Neural cell (in vitro differentiated cells): Measurements from ENCODE around the gene DBNDD1. TPM values are rescaled to one million over a fixed set of nuclear protein-coding genes. Genes with fewer than 3 reads are reported as not detected.

ENCODE experiments used
- H2AFZ ChIP-seq: fragments of 200-600, 300-800 bp; sonication (generic), shearing (Covaris generic); 2 replicates; pipeline ENCODE4 v1.6.0; 2014; ENCODE audit warnings: low read depth, mild to moderate bottlenecking, antibody characterized with exemption, low read length, moderate library complexity
- H3F3A ChIP-seq: fragments of 200-600 bp; shearing (Covaris generic); 2 replicates; pipeline ENCODE4 v1.6.1; 2016; ENCODE audit warnings: mild to moderate bottlenecking, moderate library complexity, mixed read lengths, antibody characterized with exemption, low read length; ENCODE audit not compliant: insufficient read depth, poor library complexity, severe bottlenecking
- H3K27ac ChIP-seq: fragments of 200-600, 300-800 bp; sonication (generic), shearing (Covaris generic); 2 replicates; pipeline ENCODE4 v1.5.1; 2014; ENCODE audit warnings: mild to moderate bottlenecking, low read length, moderate library complexity
- H3K27me3 ChIP-seq: fragments of 300-800, 200-600 bp; sonication (generic), shearing (Covaris generic); 2 replicates; pipeline ENCODE4 v1.6.0; 2014; ENCODE audit warnings: mild to moderate bottlenecking, low read depth, low read length, moderate library complexity; ENCODE audit not compliant: insufficient read depth
- H3K36me3 ChIP-seq: fragments of 300-800, 200-600 bp; sonication (generic), shearing (Covaris generic); 2 replicates; pipeline ENCODE4 v1.5.1; 2014; ENCODE audit warnings: mild to moderate bottlenecking, antibody characterized with exemption, low read length, moderate library complexity; ENCODE audit not compliant: insufficient read depth
- H3K4me2 ChIP-seq: fragments of 300-800, 200-600 bp; sonication (generic), shearing (Covaris generic); 2 replicates; pipeline ENCODE4 v1.6.0; 2014; ENCODE audit warnings: mild to moderate bottlenecking, low read length
- H3K4me3 ChIP-seq: fragments of 300-800, 200-600 bp; sonication (generic), shearing (Covaris generic); 2 replicates; pipeline ENCODE4 v1.5.1; 2014; ENCODE audit warnings: mild to moderate bottlenecking, low read length, moderate library complexity
- H3K79me2 ChIP-seq: fragments of 200-600 bp; shearing (Covaris generic); replicated peaks from 2 replicates; pipeline ENCODE4 v1.6.0; 2014; ENCODE audit warnings: mild to moderate bottlenecking, low read length, moderate library complexity; ENCODE audit not compliant: insufficient read depth
- H3K9ac ChIP-seq: fragments of 300-800, 200-600 bp; sonication (generic), shearing (Covaris generic); 2 replicates; pipeline ENCODE4 v1.6.1; 2016; ENCODE audit warnings: mild to moderate bottlenecking, low read length, mixed read lengths
- H3K9me2 ChIP-seq: fragments of 200-600 bp; shearing (Covaris generic); 2 replicates; pipeline ENCODE4 v1.6.1; 2016; ENCODE audit warnings: mild to moderate bottlenecking, low read length, mixed read lengths; ENCODE audit not compliant: insufficient read depth
- H3K9me3 ChIP-seq: fragments of 200-600, 300-800 bp; sonication (generic), shearing (Covaris generic); 2 replicates; pipeline ENCODE4 v1.6.1; 2016; ENCODE audit warnings: mild to moderate bottlenecking, mixed run types, low read length, moderate library complexity, mixed read lengths
- H4K20me1 ChIP-seq: fragments of 200-600 bp; shearing (Covaris generic); 2 replicates; pipeline ENCODE4 v1.6.1; 2016; ENCODE audit warnings: mild to moderate bottlenecking, mixed run types; ENCODE audit not compliant: insufficient read depth
- CTCF ChIP-seq: fragments of 450-650 bp; IDR thresholded peaks from 2 replicates; pipeline ENCODE4 v1.5.1; 2014; ENCODE audit warnings: antibody characterized with exemption, mild to moderate bottlenecking, moderate library complexity; ENCODE audit not compliant: poor library complexity, severe bottlenecking
- EP300 ChIP-seq: fragments of 450-650 bp; conservative IDR thresholded peaks from 2 replicates; pipeline ENCODE4 v1.6.1; 2014; ENCODE audit warnings: antibody characterized with exemption, mild to moderate bottlenecking, moderate library complexity; ENCODE audit not compliant: poor library complexity, severe bottlenecking
- EZH2 ChIP-seq: fragments of 200-600, 300-800 bp; shearing (Covaris generic), sonication (generic); IDR thresholded peaks from 2 replicates; pipeline ENCODE4 v1.6.1; 2014; ENCODE audit warnings: antibody characterized with exemption, low read length, borderline replicate concordance, mild to moderate bottlenecking; ENCODE audit not compliant: insufficient read depth, poor library complexity, severe bottlenecking
- MXI1 ChIP-seq: fragments of 450-650 bp; conservative IDR thresholded peaks from 2 replicates; pipeline ENCODE4 v1.6.1; 2014; ENCODE audit warnings: antibody characterized with exemption, mild to moderate bottlenecking; ENCODE audit not compliant: poor library complexity, severe bottlenecking
- POLR2AphosphoS5 ChIP-seq: IDR thresholded peaks from 2 replicates; pipeline ENCODE4 v1.6.1; 2012
- RAD21 ChIP-seq: fragments of 450-650 bp; conservative IDR thresholded peaks from 2 replicates; pipeline ENCODE4 v1.6.1; 2014; ENCODE audit warnings: antibody characterized with exemption, mild to moderate bottlenecking, moderate library complexity
- REST ChIP-seq: IDR thresholded peaks from 2 replicates; pipeline ENCODE4 v1.6.1; 2012; ENCODE audit warnings: borderline replicate concordance
- SMC3 ChIP-seq: fragments of 450-650 bp; conservative IDR thresholded peaks from 2 replicates; pipeline ENCODE4 v1.6.1; 2014; ENCODE audit warnings: antibody characterized with exemption, mild to moderate bottlenecking, moderate library complexity; ENCODE audit not compliant: poor library complexity
- TAF1 ChIP-seq: IDR thresholded peaks from 2 replicates; pipeline ENCODE4 v1.6.1; 2012; ENCODE audit warnings: low read depth
- polyA plus RNA-seq: library from polyadenylated mRNA; depleted of rRNA; stranded (reverse); fragments of >200 nt; gene quantifications from 2 replicates; pipeline ENCODE4 v1.2.3, GENCODE V29; 2014

Gene DBNDD1
- polyA plus RNA-seq, 1 donor from 2014 or later, result 15.4 TPM

GRCh38 chr16:89986600-89986999, 32.7 kb downstream of the DBNDD1 start:
- no peak for TF ChIP-seq CTCF
- no peak for TF ChIP-seq POLR2AphosphoS5
- TF ChIP-seq REST, result no peak
- no peak for TF ChIP-seq MXI1
- TF ChIP-seq RAD21, result no peak
- no peak for TF ChIP-seq TAF1
- no peak for TF ChIP-seq EZH2
- TF ChIP-seq EP300, result no peak
- TF ChIP-seq SMC3, result no peak
- Histone ChIP-seq H3K36me3 (no peaks in the 10 kb centered on the region), H3K27ac (no peak overlapping the region), H4K20me1 (no peaks in the 10 kb centered on the region), H3K4me3 (no peak overlapping the region), H3F3A (no peaks in the 10 kb centered on the region), H3K9ac (no peak overlapping the region), H3K79me2 (no peaks in the 10 kb centered on the region), H3K9me3 (no peaks in the 10 kb centered on the region), H3K27me3 (no peaks in the 10 kb centered on the region), H3K4me2 (no peak overlapping the region), H2AFZ (no peak overlapping the region), H3K9me2 (no peaks in the 10 kb centered on the region)

GRCh38 chr16:89985219-89985618, 34.0 kb downstream of the DBNDD1 start:
- Histone ChIP-seq H4K20me1 (no peaks in the 10 kb centered on the region), H3K27me3 (no peaks in the 10 kb centered on the region), H3K36me3 (no peaks in the 10 kb centered on the region), H3K9me2 (no peaks in the 10 kb centered on the region), H2AFZ (no peak overlapping the region), H3K9ac (no peak overlapping the region), H3K4me3 (no peak overlapping the region), H3K79me2 (no peaks in the 10 kb centered on the region), H3K4me2 (no peak overlapping the region), H3K27ac (no peak overlapping the region), H3K9me3 (no peaks in the 10 kb centered on the region), H3F3A (no peaks in the 10 kb centered on the region)
- TF ChIP-seq RAD21, result no peak
- TF ChIP-seq EZH2, result no peak
- no peak for TF ChIP-seq REST
- no peak for TF ChIP-seq TAF1
- TF ChIP-seq SMC3, result no peak
- no peak for TF ChIP-seq MXI1
- no peak for TF ChIP-seq CTCF
- TF ChIP-seq POLR2AphosphoS5, result no peak
- no peak for TF ChIP-seq EP300
